Stimulated activated CD8-positive, alpha-beta memory T cell treated with anti-CD3 and anti-CD28 coated beads, Interleukin-4, amount 100 ng/mL, for 1 hour (primary cell): ENCODE data around the gene NUP188.
"Not testable (repeated sequence)": the region's sequence is repeated elsewhere in the genome, so short reads cannot be mapped to it uniquely, and the experiment has no call there.

Experiments used
- DNase-seq, 2 donors: peaks; one replicate each; pipeline ENCODE4 v3.0.0-alpha.2; 2020; ENCODE audit warnings: low read depth in 2 of 2, low spot score in 1 of 2

NUP188 gene

GRCh38 chr9:129027685-129028191, 80.2 kb downstream of the NUP188 start:
- peak in 1 of 2 donors; percentile 21 for DNase-seq

GRCh38 chr9:129028192-129028966, 80.9 kb downstream of the NUP188 start, which contains the start of gene SH3GLB2:
Gene SH3GLB2, minus strand, starts transcription at chr9:129028331. Its CDS starts 177 bp downstream, at chr9:129028154.
- DNase-seq: peak; percentile 93

GRCh38 chr9:129030191-129030590, 82.7 kb downstream of the NUP188 start:
- DNase-seq: no peak

- no peak for DNase-seq
Measured at GRCh38 chr9:129031514-129031913, 84.0 kb downstream of the NUP188 start.

- no peak for DNase-seq
Measured at GRCh38 chr9:129032541-129033159, 85.2 kb downstream of the NUP188 start.

- no peak for DNase-seq
Measured at GRCh38 chr9:129033216-129033615, 85.7 kb downstream of the NUP188 start.

- not testable (repeated sequence) for DNase-seq
Measured at GRCh38 chr9:129035838-129036237, 88.3 kb downstream of the NUP188 start.

GRCh38 chr9:129036241-129036922, 88.9 kb downstream of the NUP188 start, which contains the start of gene MIGA2:
Gene MIGA2, plus strand, starts transcription at chr9:129036626. Its CDS starts 3,969 bp downstream, at chr9:129040595.
- DNase-seq: peak; percentile 84 to 90

GRCh38 chr9:129036923-129037766, 89.6 kb downstream of the NUP188 start:
- DNase-seq: no peak

GRCh38 chr9:129037767-129038098, 90.2 kb downstream of the NUP188 start:
- DNase-seq: no peak

GRCh38 chr9:129038109-129038852, 90.8 kb downstream of the NUP188 start:
- no peak for DNase-seq

GRCh38 chr9:129040113-129040643, 92.7 kb downstream of the NUP188 start:
- DNase-seq: no peak

GRCh38 chr9:129042016-129042415, 94.5 kb downstream of the NUP188 start:
- DNase-seq: no peak

GRCh38 chr9:129052592-129052991, 105.1 kb downstream of the NUP188 start:
- DNase-seq: no peak

- DNase-seq: no peak
Measured at GRCh38 chr9:129053020-129053419, 105.5 kb downstream of the NUP188 start.

GRCh38 chr9:129054163-129054851, 106.8 kb downstream of the NUP188 start:
- no peak for DNase-seq
